ENCODE measurements around the gene CUX1.

CUX1 gene

GRCh38 chr7:101900103-101900502, 82.7 kb downstream of the CUX1 start:
- peaks cover 7% of the 10 kb centered on the region for H3K4me1 ChIP-seq (ENCODE audit: control insufficient read depth, insufficient read depth, low read length, poor library complexity, severe bottlenecking)
- H3K27ac ChIP-seq (ENCODE audit: low read depth, low read length, severe bottlenecking) = no peak overlapping the region
- no peak overlapping the region for H3K4me3 ChIP-seq (ENCODE audit: extremely low read depth, insufficient read depth, low read length, poor library complexity, severe bottlenecking)
- H3K9me3 ChIP-seq (ENCODE audit: control insufficient read depth, low read length) = no peaks in the 10 kb centered on the region
- H3K36me3 ChIP-seq (ENCODE audit: control insufficient read depth, insufficient read depth, low read length) = peaks cover 19% of the 10 kb centered on the region
- WGBS, 2 experiments (ENCODE audit: insufficient coverage in 2 of 2) = 97% methylated on average over 16 to 18 of the region's 18 CpGs

GRCh38 chr7:101901661-101902491, 84.5 kb downstream of the CUX1 start:
- WGBS, 2 experiments (ENCODE audit: insufficient coverage in 2 of 2) = 86 to 95% methylated on average over 18 to 19 of the region's 20 CpGs
- Histone ChIP-seq H3K4me3 (ENCODE audit: extremely low read depth, insufficient read depth, low read length, poor library complexity, severe bottlenecking) (no peak overlapping the region), H3K27ac (ENCODE audit: low read depth, low read length, severe bottlenecking) (no peak overlapping the region), H3K9me3 (ENCODE audit: control insufficient read depth, low read length) (no peaks in the 10 kb centered on the region), H3K4me1 (ENCODE audit: control insufficient read depth, insufficient read depth, low read length, poor library complexity, severe bottlenecking) (peaks cover 7% of the 10 kb centered on the region), H3K36me3 (ENCODE audit: control insufficient read depth, insufficient read depth, low read length) (peaks cover 24% of the 10 kb centered on the region)

- no peaks in the 10 kb centered on the region for H3K9me3 ChIP-seq (ENCODE audit: control insufficient read depth, low read length)
- WGBS, 2 experiments (ENCODE audit: insufficient coverage in 2 of 2) = 80 to 92% methylated on average over 9 to 12 of the region's 18 CpGs
- H3K4me3 ChIP-seq (ENCODE audit: extremely low read depth, insufficient read depth, low read length, poor library complexity, severe bottlenecking) = no peak overlapping the region
- H3K4me1 ChIP-seq (ENCODE audit: control insufficient read depth, insufficient read depth, low read length, poor library complexity, severe bottlenecking) = peaks cover 7% of the 10 kb centered on the region
- H3K36me3 ChIP-seq (ENCODE audit: control insufficient read depth, insufficient read depth, low read length) = peaks cover 24% of the 10 kb centered on the region
- H3K27ac ChIP-seq (ENCODE audit: low read depth, low read length, severe bottlenecking) = no peak overlapping the region
Observed at GRCh38 chr7:101902680-101903514, 85.5 kb downstream of the CUX1 start.

- H3K9me3 ChIP-seq (ENCODE audit: control insufficient read depth, low read length) = no peaks in the 10 kb centered on the region
- H3K4me3 ChIP-seq (ENCODE audit: extremely low read depth, insufficient read depth, low read length, poor library complexity, severe bottlenecking) = no peak overlapping the region
- peaks cover 7% of the 10 kb centered on the region for H3K4me1 ChIP-seq (ENCODE audit: control insufficient read depth, insufficient read depth, low read length, poor library complexity, severe bottlenecking)
- H3K36me3 ChIP-seq (ENCODE audit: control insufficient read depth, insufficient read depth, low read length) = peaks cover 20% of the 10 kb centered on the region
- no peak overlapping the region for H3K27ac ChIP-seq (ENCODE audit: low read depth, low read length, severe bottlenecking)
- WGBS, 2 experiments (ENCODE audit: insufficient coverage in 2 of 2) = 94 to 95% methylated on average over 9 to 12 of the region's 13 CpGs
Observed at GRCh38 chr7:101903515-101903868, 86.1 kb downstream of the CUX1 start.

- Histone ChIP-seq H3K27ac (ENCODE audit: low read depth, low read length, severe bottlenecking) (no peak overlapping the region), H3K9me3 (ENCODE audit: control insufficient read depth, low read length) (no peaks in the 10 kb centered on the region), H3K4me3 (ENCODE audit: extremely low read depth, insufficient read depth, low read length, poor library complexity, severe bottlenecking) (no peak overlapping the region), H3K36me3 (ENCODE audit: control insufficient read depth, insufficient read depth, low read length) (peaks cover 16% of the 10 kb centered on the region), H3K4me1 (ENCODE audit: control insufficient read depth, insufficient read depth, low read length, poor library complexity, severe bottlenecking) (peaks cover 7% of the 10 kb centered on the region)
- 84 to 100% methylated on average over 2 to 5 of the region's 10 CpGs for WGBS, 2 experiments (ENCODE audit: insufficient coverage in 2 of 2)
Observed at GRCh38 chr7:101904019-101904418, 86.6 kb downstream of the CUX1 start.

GRCh38 chr7:101905203-101905865, 87.9 kb downstream of the CUX1 start:
- H3K27ac ChIP-seq (ENCODE audit: low read depth, low read length, severe bottlenecking) = no peak overlapping the region
- H3K4me3 ChIP-seq (ENCODE audit: extremely low read depth, insufficient read depth, low read length, poor library complexity, severe bottlenecking) = no peak overlapping the region
- peaks cover 16% of the 10 kb centered on the region for H3K36me3 ChIP-seq (ENCODE audit: control insufficient read depth, insufficient read depth, low read length)
- H3K9me3 ChIP-seq (ENCODE audit: control insufficient read depth, low read length) = no peaks in the 10 kb centered on the region
- WGBS, 2 experiments (ENCODE audit: insufficient coverage in 2 of 2) = 94 to 99% methylated on average over 15 of the region's 17 CpGs
- H3K4me1 ChIP-seq (ENCODE audit: control insufficient read depth, insufficient read depth, low read length, poor library complexity, severe bottlenecking) = peaks cover 7% of the 10 kb centered on the region

GRCh38 chr7:101906291-101907240, 89.1 kb downstream of the CUX1 start:
- H3K27ac ChIP-seq (ENCODE audit: low read depth, low read length, severe bottlenecking) = no peak overlapping the region
- no peaks in the 10 kb centered on the region for H3K9me3 ChIP-seq (ENCODE audit: control insufficient read depth, low read length)
- no peak overlapping the region for H3K4me3 ChIP-seq (ENCODE audit: extremely low read depth, insufficient read depth, low read length, poor library complexity, severe bottlenecking)
- peaks cover 10% of the 10 kb centered on the region for H3K36me3 ChIP-seq (ENCODE audit: control insufficient read depth, insufficient read depth, low read length)
- H3K4me1 ChIP-seq (ENCODE audit: control insufficient read depth, insufficient read depth, low read length, poor library complexity, severe bottlenecking) = peaks cover under 1% of the 10 kb centered on the region
- WGBS, 2 experiments (ENCODE audit: insufficient coverage in 2 of 2) = 93 to 97% methylated on average over 16 of the region's 18 CpGs

GRCh38 chr7:101910991-101911799, 93.8 kb downstream of the CUX1 start:
- Histone ChIP-seq H3K36me3 (ENCODE audit: control insufficient read depth, insufficient read depth, low read length) (peaks cover 15% of the 10 kb centered on the region), H3K27ac (ENCODE audit: low read depth, low read length, severe bottlenecking) (no peak overlapping the region), H3K4me1 (ENCODE audit: control insufficient read depth, insufficient read depth, low read length, poor library complexity, severe bottlenecking) (peaks cover 24% of the 10 kb centered on the region), H3K9me3 (ENCODE audit: control insufficient read depth, low read length) (no peaks in the 10 kb centered on the region), H3K4me3 (ENCODE audit: extremely low read depth, insufficient read depth, low read length, poor library complexity, severe bottlenecking) (no peak overlapping the region)
- 92 to 93% methylated on average over 15 to 17 of the region's 17 CpGs for WGBS, 2 experiments (ENCODE audit: insufficient coverage in 2 of 2)

- peaks cover 24% of the 10 kb centered on the region for H3K4me1 ChIP-seq (ENCODE audit: control insufficient read depth, insufficient read depth, low read length, poor library complexity, severe bottlenecking)
- H3K27ac ChIP-seq (ENCODE audit: low read depth, low read length, severe bottlenecking) = peak overlapping the region; percentile 53
- no peaks in the 10 kb centered on the region for H3K9me3 ChIP-seq (ENCODE audit: control insufficient read depth, low read length)
- peaks cover 22% of the 10 kb centered on the region for H3K36me3 ChIP-seq (ENCODE audit: control insufficient read depth, insufficient read depth, low read length)
- 91% methylated on average over 13 of the region's 21 CpGs for WGBS, 2 experiments (ENCODE audit: insufficient coverage in 2 of 2)
- no peak overlapping the region for H3K4me3 ChIP-seq (ENCODE audit: extremely low read depth, insufficient read depth, low read length, poor library complexity, severe bottlenecking)
Observed at GRCh38 chr7:101911800-101912715, 94.6 kb downstream of the CUX1 start.

All from mesodermal cell (in vitro differentiated cells).